ENCODE data around the gene TPRG1.

- TF ChIP-seq CTCF (conservative IDR thresholded peaks at IDR 0.05; ENCODE audit: low read depth, low read length) (no peak), POLR2A (IDR thresholded peaks at IDR 0.05; ENCODE audit: low read depth, low read length) (no peak), RFX5 (IDR thresholded peaks at IDR 0.05; ENCODE audit: low read depth, low read length) (no peak), SMC3 (IDR thresholded peaks at IDR 0.05; ENCODE audit: low read depth, low read length) (no peak), CEBPB (IDR thresholded peaks at IDR 0.05; ENCODE audit: low read depth, low read length) (no peak), RAD21 (IDR thresholded peaks at IDR 0.05; ENCODE audit: low read length) (no peak), FOS (IDR thresholded peaks at IDR 0.05; ENCODE audit: low read depth, low read length) (no peak)
- TF ChIP-seq, protein P1, sequence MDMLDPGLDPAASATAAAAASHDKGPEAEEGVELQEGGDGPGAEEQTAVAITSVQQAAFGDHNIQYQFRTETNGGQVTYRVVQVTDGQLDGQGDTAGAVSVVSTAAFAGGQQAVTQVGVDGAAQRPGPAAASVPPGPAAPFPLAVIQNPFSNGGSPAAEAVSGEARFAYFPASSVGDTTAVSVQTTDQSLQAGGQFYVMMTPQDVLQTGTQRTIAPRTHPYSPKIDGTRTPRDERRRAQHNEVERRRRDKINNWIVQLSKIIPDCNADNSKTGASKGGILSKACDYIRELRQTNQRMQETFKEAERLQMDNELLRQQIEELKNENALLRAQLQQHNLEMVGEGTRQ (IDR thresholded peaks at IDR 0.05; ENCODE audit: low read depth, low read length), result no peak
Observed at GRCh38 chr3:189204937-189205336, 33.2 kb downstream of the TPRG1 start.
